Sigmoid colon (tissue), 7 donors: Measurements from ENCODE around the gene ARHGAP18. TPM values are rescaled to one million over a fixed set of nuclear protein-coding genes. Genes with fewer than 3 reads are reported as not detected.

Source experiments
- DNase-seq: peaks from one replicate; pipeline ENCODE4 v3.0.0-alpha.2; 2019
- H3K27ac ChIP-seq, 4 donors: fragments of 200-600 bp; sonication (generic); one replicate each; pipeline ENCODE4 v1.5.1; 2016 to 2019; ENCODE audit warnings: mild to moderate bottlenecking in 1 of 4
- H3K27me3 ChIP-seq, 3 donors: fragments of 200-600 bp; sonication (generic); one replicate each; pipeline ENCODE4 v1.5.1; 2019; ENCODE audit warnings: mild to moderate bottlenecking in 1 of 3
- H3K36me3 ChIP-seq, 4 donors: fragments of 200-600 bp; sonication (generic); one replicate each; pipeline ENCODE4 v1.5.1; 2016 to 2019
- H3K4me1 ChIP-seq, 4 donors: fragments of 200-600 bp; sonication (generic); one replicate each; pipeline ENCODE4 v1.5.1; 2017 to 2019
- H3K4me3 ChIP-seq, 4 donors: fragments of 200-600 bp; sonication (generic); one replicate each; pipeline ENCODE4 v1.5.1; 2017 to 2019; ENCODE audit warnings: mild to moderate bottlenecking in 2 of 4, moderate library complexity in 1 of 4
- H3K9me3 ChIP-seq, 4 donors: fragments of 200-600 bp in 3 of 4; sonication (generic) in 3 of 4; one replicate each; pipeline versions ENCODE4 v1.5.1 to v1.6.1; 2013 to 2019
- CTCF ChIP-seq, 4 experiments: fragments of 450-650 bp in 3 of 4; fragments of 200-600 bp in 1 of 4; IDR thresholded peaks; one replicate each; pipeline ENCODE4 v1.5.1; 2016 to 2019; ENCODE audit warnings: antibody characterized with exemption in 4 of 4, mild to moderate bottlenecking in 3 of 4, moderate library complexity in 2 of 4
- EP300 ChIP-seq, 4 donors: sonication (generic); formaldehyde crosslinking; IDR thresholded peaks; one replicate each; pipeline ENCODE4 v1.6.1; 2017; ENCODE audit warnings: antibody characterized with exemption in 4 of 4
- POLR2A ChIP-seq, 2 donors: fragments of 450-650 bp; IDR thresholded peaks; one replicate each; pipeline ENCODE4 v1.6.1; 2016; ENCODE audit warnings: antibody characterized with exemption in 2 of 2, mild to moderate bottlenecking in 2 of 2, moderate library complexity in 2 of 2
- POLR2AphosphoS5 ChIP-seq, 4 donors: sonication (generic); formaldehyde crosslinking; IDR thresholded peaks; one replicate each; pipeline ENCODE4 v1.6.1; 2017; ENCODE audit warnings: antibody characterized with exemption in 4 of 4
- WGBS, 2 donors: extraction: QIAGEN DNeasy Blood & Tissue Kit; methylation state at CpG; one replicate each; pipeline ENCODE4 v1.1.7; 2013; 5-methylcytosine and 5-hydroxymethylcytosine counted together
- intact Hi-C: fragments of 100-400 bp; cut with DNase I; formaldehyde crosslinking; loops from one replicate; pipeline ENCODE4 v1.15.1; 2023
- polyA plus RNA-seq, 3 donors: library from polyadenylated mRNA; stranded (reverse); fragments of 200-250 nt; gene quantifications; one replicate each; pipeline ENCODE4 v1.2.3, GENCODE V29; 2013
- total RNA-seq, 4 donors: library from RNA; depleted of rRNA; stranded (reverse); fragments of >200 nt; gene quantifications; one replicate each; pipeline ENCODE4 v1.1.0, GENCODE V29; 2016
- donor health status: healthy with polysubstance abuse.
- donor health status: Bipolar disorder and iron deficiency.
- donor health status: healthy.

The ARHGAP18 gene
- total and polyA plus RNA-seq, 7 donors, result 9.2 to 16.9 (median 10.7) TPM

DNA sequence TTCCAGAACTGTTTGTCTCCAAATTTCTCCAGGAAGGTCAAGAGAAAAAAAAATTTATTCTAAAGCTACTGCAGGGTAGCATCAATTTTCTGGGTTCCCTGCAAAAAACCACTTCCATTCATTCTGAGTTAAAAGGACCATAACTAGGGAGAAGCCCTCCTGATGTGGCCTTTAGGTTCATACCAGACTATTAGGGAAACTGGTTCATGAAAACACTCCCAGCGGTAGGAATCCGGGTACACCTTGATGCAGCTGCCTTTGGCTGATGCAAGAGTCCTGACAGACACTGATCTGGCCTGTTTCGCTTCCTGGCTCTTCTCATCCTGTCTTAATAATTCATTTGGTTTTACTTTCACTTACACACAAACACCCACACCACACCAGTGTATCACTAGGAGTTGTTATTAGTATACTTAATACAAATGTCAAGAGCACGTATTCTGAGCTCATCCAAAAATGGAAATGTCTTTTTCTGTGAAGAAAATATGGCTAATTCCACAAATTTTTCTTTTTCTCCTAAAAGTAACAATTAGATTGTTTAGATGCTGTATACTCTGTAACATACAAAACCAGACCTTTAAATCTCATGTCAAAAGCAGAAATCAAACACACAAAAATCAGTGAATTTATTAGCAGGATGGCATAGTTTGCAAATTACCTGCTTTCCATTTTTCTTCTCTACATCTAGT is 38.4 kb upstream of the ARHGAP18 start:
- no peak for TF ChIP-seq CTCF (IDR thresholded peaks at IDR 0.05)
- no peak for TF ChIP-seq POLR2AphosphoS5 (IDR thresholded peaks at IDR 0.05)
- no peak for TF ChIP-seq POLR2A (IDR thresholded peaks at IDR 0.05)
- TF ChIP-seq EP300 (IDR thresholded peaks at IDR 0.05), result no peak
- DNase-seq, result no peak
- no peaks in the 10 kb centered on the region for H3K36me3 ChIP-seq
- peak overlapping the region in 3 of 4 donors; percentile 3 to 56 (median 45) for H3K27ac ChIP-seq
- no peaks in the 10 kb centered on the region for H3K9me3 ChIP-seq
- no peak overlapping the region for H3K4me3 ChIP-seq
- 30 to 74% methylated on average over 4 of the region's 4 CpGs for WGBS, 2 donors
- intact Hi-C loops, result no loop called here
- no peaks in the 10 kb centered on the region for H3K27me3 ChIP-seq
- H3K4me1 ChIP-seq, result peaks cover 0 to 32% (median 15%) of the 10 kb centered on the region in 4 donors

DNA sequence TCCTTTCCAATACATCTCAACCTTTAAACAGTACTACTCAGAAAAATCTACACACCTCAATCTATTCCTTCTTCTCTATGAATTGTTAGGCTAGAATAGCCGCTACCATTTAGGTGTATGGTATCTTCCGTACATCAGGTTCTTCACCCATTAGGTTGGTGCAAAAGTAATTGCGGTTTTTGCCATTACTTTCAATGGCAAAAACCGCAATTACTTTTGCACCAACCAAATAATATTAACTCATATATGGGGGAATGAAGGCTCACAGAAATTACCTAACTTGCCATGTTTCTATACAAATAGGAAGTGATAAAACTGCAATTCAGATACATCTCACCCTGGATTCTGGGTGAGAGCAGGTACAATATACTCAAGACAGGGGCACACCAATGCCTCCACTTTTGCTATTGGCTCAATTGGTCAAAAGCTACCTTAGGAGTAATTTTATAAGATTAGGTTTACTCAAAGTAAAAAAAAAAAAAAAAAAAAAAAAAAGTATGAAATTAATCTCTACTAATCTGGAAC is 37.7 kb upstream of the ARHGAP18 start:
- intact Hi-C loops, result no loop called here
- H3K27me3 ChIP-seq, result no peaks in the 10 kb centered on the region
- no peaks in the 10 kb centered on the region for H3K36me3 ChIP-seq
- WGBS, 2 donors, result 85 to 95% methylated on average over 4 of the region's 4 CpGs
- DNase-seq, result no peak
- no peak for TF ChIP-seq POLR2AphosphoS5 (IDR thresholded peaks at IDR 0.05)
- TF ChIP-seq CTCF (IDR thresholded peaks at IDR 0.05), result no peak
- no peak for TF ChIP-seq EP300 (IDR thresholded peaks at IDR 0.05)
- no peak for TF ChIP-seq POLR2A (IDR thresholded peaks at IDR 0.05)
- no peaks in the 10 kb centered on the region for H3K9me3 ChIP-seq
- H3K27ac ChIP-seq, result peak overlapping the region in 1 of 4 donors; percentile 45
- H3K4me1 ChIP-seq, result peaks cover 0 to 32% (median 15%) of the 10 kb centered on the region in 4 donors
- no peak overlapping the region for H3K4me3 ChIP-seq

DNA sequence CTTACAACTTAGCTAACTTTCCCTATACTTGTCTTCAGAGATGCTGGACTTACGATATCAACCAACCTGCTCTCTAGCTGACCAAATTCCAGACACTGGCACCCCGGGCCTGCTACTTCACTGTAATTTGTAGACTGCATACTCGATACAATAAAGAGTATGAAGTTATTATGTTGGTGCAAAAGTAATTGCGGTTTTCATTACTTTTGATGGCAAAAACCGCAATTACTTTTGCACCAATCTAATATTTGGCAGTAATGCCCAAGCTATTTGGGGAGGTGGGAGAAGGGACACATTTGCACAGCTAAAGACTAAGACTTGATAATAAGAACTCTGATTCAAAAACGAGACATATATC is 34.9 kb upstream of the ARHGAP18 start:
- no peak for TF ChIP-seq CTCF (IDR thresholded peaks at IDR 0.05)
- TF ChIP-seq EP300 (IDR thresholded peaks at IDR 0.05), result no peak
- TF ChIP-seq POLR2AphosphoS5 (IDR thresholded peaks at IDR 0.05), result no peak
- no peak for TF ChIP-seq POLR2A (IDR thresholded peaks at IDR 0.05)
- intact Hi-C loops, result no loop called here
- 83 to 92% methylated on average over 6 of the region's 6 CpGs for WGBS, 2 donors
- Histone ChIP-seq H3K4me3 (no peak overlapping the region), H3K36me3 (no peaks in the 10 kb centered on the region), H3K27ac (peak overlapping the region in 1 of 4 donors; percentile 9), H3K4me1 (peaks cover 0 to 19% (median 8%) of the 10 kb centered on the region in 4 donors), H3K27me3 (no peaks in the 10 kb centered on the region), H3K9me3 (no peaks in the 10 kb centered on the region)
- DNase-seq, result no peak

- intact Hi-C loops, result no loop called here
- TF ChIP-seq POLR2AphosphoS5 (IDR thresholded peaks at IDR 0.05), result peak in 2 of 4 donors; percentile 11 to 62
- TF ChIP-seq EP300 (IDR thresholded peaks at IDR 0.05), result no peak
- DNase-seq, result peak; percentile 69
- Histone ChIP-seq H3K4me1 (peaks cover 0 to 14% (median 4%) of the 10 kb centered on the region in 4 donors), H3K36me3 (no peaks in the 10 kb centered on the region), H3K27me3 (no peaks in the 10 kb centered on the region), H3K9me3 (no peaks in the 10 kb centered on the region), H3K27ac (peak overlapping the region in 3 of 4 donors; percentile 19 to 64 (median 42)), H3K4me3 (no peak overlapping the region)
- WGBS, 2 donors, result 56 to 58% methylated on average over 4 of the region's 4 CpGs
Observed at GRCh38 chr6:129744201-129744879, 34.4 kb upstream of the ARHGAP18 start.

DNA sequence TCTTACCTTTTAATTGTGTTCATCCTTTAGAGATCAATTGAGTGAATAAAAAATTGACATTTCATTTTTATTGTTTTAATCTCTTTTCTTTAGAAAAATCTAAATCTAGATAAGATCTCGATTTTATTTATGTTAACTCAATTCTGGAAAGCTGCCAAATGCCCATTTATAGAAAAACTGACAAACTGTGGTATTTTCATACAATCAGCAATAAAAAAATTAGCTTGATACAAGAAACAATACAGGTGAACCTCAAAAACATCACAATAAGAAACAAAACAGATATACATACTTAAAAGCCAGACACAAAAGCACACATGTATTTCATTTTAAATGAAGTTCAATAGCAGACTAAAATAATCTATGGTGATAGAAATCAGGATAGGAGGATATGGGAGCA is 30.0 kb upstream of the ARHGAP18 start:
- Histone ChIP-seq H3K9me3 (no peaks in the 10 kb centered on the region), H3K36me3 (no peaks in the 10 kb centered on the region), H3K4me3 (no peak overlapping the region), H3K27me3 (no peaks in the 10 kb centered on the region), H3K27ac (no peak overlapping the region), H3K4me1 (no peaks in the 10 kb centered on the region)
- 18 to 34% methylated on average over 1 of the region's 1 CpG for WGBS, 2 donors
- TF ChIP-seq CTCF (IDR thresholded peaks at IDR 0.05) (no peak), EP300 (IDR thresholded peaks at IDR 0.05) (no peak), POLR2AphosphoS5 (IDR thresholded peaks at IDR 0.05) (no peak), POLR2A (IDR thresholded peaks at IDR 0.05) (no peak)
- intact Hi-C loops, result no loop called here
- no peak for DNase-seq
